B cell (primary cell): ENCODE data around the gene ST6GALNAC1. TPM values are rescaled to one million over a fixed set of nuclear protein-coding genes. Genes with fewer than 3 reads are reported as not detected.

ENCODE experiments used
- ATAC-seq: fragments of 200-7000 bp; cut with Tn5 transposase; one replicate; pipeline ENCODE4 v1.10.0; 2021; ENCODE audit warnings: low read depth, mild to moderate bottlenecking, moderate number of reproducible peaks, moderate library complexity
- CTCF ChIA-PET: fragments of 350-600 bp; sonication (Branson Sonifier 250); formaldehyde crosslinking; loops from one replicate; lab custom pipeline; 2021; ENCODE audit warnings: antibody characterized with exemption, inconsistent platforms; lab: Charles Lee
- POLR2A ChIA-PET: fragments of 350-600 bp; sonication (Branson Sonifier 250); formaldehyde crosslinking; loops from one replicate; lab custom pipeline; 2021; ENCODE audit warnings: antibody characterized with exemption; lab: Charles Lee
- DNase-seq: peaks from one replicate; pipeline ENCODE4 v3.0.0; 2013
- H2AFZ ChIP-seq: 2 replicates; pipeline ENCODE4 v1.6.1; 2012; ENCODE audit warnings: mild to moderate bottlenecking, low read depth, low read length; ENCODE audit not compliant: insufficient read depth, poor library complexity, severe bottlenecking
- H3K27ac ChIP-seq, 2 donors: 1 replicate in 1 of 2; 2 replicates in 1 of 2; pipeline ENCODE4 v1.5.1; 2012 to 2013; ENCODE audit warnings: low read length in 2 of 2, mild to moderate bottlenecking in 2 of 2, moderate library complexity in 1 of 2
- H3K27me3 ChIP-seq, 4 experiments: fragments of 200-600 bp in 1 of 4; sonication (generic) in 1 of 4; replicated peaks in 1 of 4; 1 replicate in 2 of 4; 2 replicates in 2 of 4; pipeline versions ENCODE4 v1.6.1 to v1.7.0; 2013 to 2016; ENCODE audit warnings: low read length in 3 of 4, mild to moderate bottlenecking in 2 of 4, mixed read lengths in 1 of 4, moderate library complexity in 1 of 4; ENCODE audit not compliant: insufficient read depth in 4 of 4, control insufficient read depth in 3 of 4; ENCODE audit errors: control extremely low read depth in 1 of 4
- H3K36me3 ChIP-seq, 2 experiments: replicated peaks in 1 of 2; 1 replicate in 1 of 2; 2 replicates in 1 of 2; pipeline versions ENCODE4 v1.6.1 to v1.7.1; 2013; ENCODE audit warnings: low read length in 1 of 2; ENCODE audit not compliant: insufficient read depth in 2 of 2, control insufficient read depth in 1 of 2; ENCODE audit errors: control extremely low read depth in 1 of 2, extremely low read depth in 1 of 2
- H3K4me1 ChIP-seq, 2 donors: fragments of 200-600 bp in 1 of 2; sonication (generic) in 1 of 2; 1 replicate in 1 of 2; 2 replicates in 1 of 2; pipeline versions ENCODE4 v1.5.1 to v1.6.1; 2013 to 2017; ENCODE audit warnings: low read length in 2 of 2; ENCODE audit not compliant: control insufficient read depth in 2 of 2, insufficient read depth in 2 of 2
- H3K4me2 ChIP-seq: replicated peaks from 2 replicates; pipeline ENCODE3; 2012; ENCODE audit warnings: mild to moderate bottlenecking, low read depth, low read length; ENCODE audit not compliant: poor library complexity, severe bottlenecking
- H3K4me3 ChIP-seq, 5 experiments: fragments of 200-600 bp in 1 of 5; sonication (generic) in 1 of 5; 1 replicate in 3 of 5; 2 replicates in 2 of 5; pipeline versions ENCODE4 v1.5.1 to v1.7.0; 2011 to 2016; ENCODE audit warnings: low read length in 4 of 5, mild to moderate bottlenecking in 4 of 5, low read depth in 2 of 5, control low read depth in 1 of 5, moderate library complexity in 1 of 5; ENCODE audit not compliant: insufficient read depth in 1 of 5; ENCODE audit errors: control extremely low read depth in 1 of 5, extremely low read depth in 1 of 5
- H3K79me2 ChIP-seq: fragments of 200-600 bp; sonication (generic); one replicate; pipeline ENCODE4 v1.6.0; 2016; ENCODE audit warnings: low read length; ENCODE audit not compliant: control insufficient read depth, insufficient read depth
- H3K9ac ChIP-seq: fragments of 200-600 bp; sonication (generic); 2 replicates; pipeline ENCODE4 v1.6.1; 2017; ENCODE audit warnings: mild to moderate bottlenecking, low read length, moderate library complexity
- H3K9me3 ChIP-seq, 3 donors: one replicate each; pipeline versions ENCODE4 v1.6.1 to v1.7.1; 2013; ENCODE audit warnings: low read length in 2 of 3; ENCODE audit not compliant: control insufficient read depth in 2 of 3, insufficient read depth in 1 of 3; ENCODE audit errors: control extremely low read depth in 1 of 3
- H4K20me1 ChIP-seq: 2 replicates; pipeline ENCODE4 v1.6.0; 2012; ENCODE audit warnings: mild to moderate bottlenecking, low read length; ENCODE audit not compliant: insufficient read depth, control insufficient read depth, poor library complexity, severe bottlenecking
- H3K27ac Mint-ChIP-seq: one replicate; pipeline ENCODE4 v1.8.0; 2021; ENCODE audit warnings: mixed read lengths
- H3K27me3 Mint-ChIP-seq: one replicate; pipeline ENCODE4 v1.8.0; 2021; ENCODE audit warnings: mixed read lengths
- H3K4me1 Mint-ChIP-seq: one replicate; pipeline ENCODE4 v1.8.0; 2021; ENCODE audit warnings: mixed read lengths
- H3K4me3 Mint-ChIP-seq: one replicate; pipeline ENCODE4 v1.8.0; 2021; ENCODE audit warnings: mixed read lengths
- H3K9me3 Mint-ChIP-seq: one replicate; pipeline ENCODE4 v1.8.0; 2022; ENCODE audit warnings: mixed read lengths; ENCODE audit not compliant: insufficient read depth
- CTCF ChIP-seq: fragments of 200-600 bp; IDR thresholded peaks from one replicate; pipeline ENCODE4 v1.8.0; 2022; ENCODE audit warnings: antibody characterized with exemption, mild to moderate bottlenecking
- EZH2 ChIP-seq: IDR thresholded peaks from 2 replicates; pipeline ENCODE4 v1.6.1; 2012; ENCODE audit warnings: borderline replicate concordance, low read depth, mild to moderate bottlenecking, moderate library complexity, low read length; ENCODE audit not compliant: insufficient read depth, poor library complexity, severe bottlenecking
- WGBS: methylation state at CpG from one replicate; pipeline ENCODE4 v1.1.5; 2013; ENCODE audit warnings: missing lambda C conversion rate; ENCODE audit not compliant: insufficient coverage; 5-methylcytosine and 5-hydroxymethylcytosine counted together
- intact Hi-C: fragments of 100-400 bp; cut with micrococcal nuclease; formaldehyde crosslinking; loops from one replicate; pipeline ENCODE4 v1.10.0; 2022
- polyA plus RNA-seq: library from polyadenylated mRNA; depleted of rRNA; stranded (reverse); fragments of >200 nt; gene quantifications from 2 replicates; pipeline ENCODE4 v1.2.3, GENCODE V29; 2012
- total RNA-seq, 2 donors: library from RNA; stranded (reverse); fragments of 120-200 nt in 1 of 2; gene quantifications; 1 replicate in 1 of 2; 2 replicates in 1 of 2; pipeline versions ENCODE4 v1.2.3 to v1.2.4, GENCODE V29; 2013 to 2022

The ST6GALNAC1 gene
- total and polyA plus RNA-seq, 2 donors (not counting 1 experiment from before 2014, with no cell fraction given), result not detected

- no peak overlapping the region for H3K27ac Mint-ChIP-seq
- no peaks in the 10 kb centered on the region for H3K4me1 Mint-ChIP-seq
- no peaks in the 10 kb centered on the region for H3K79me2 ChIP-seq
- TF ChIP-seq CTCF, result no peak
- no peak for TF ChIP-seq EZH2
- H3K4me3 ChIP-seq, result no peak overlapping the region
- H3K27me3 Mint-ChIP-seq, result peaks cover 40% of the 10 kb centered on the region
- no peaks in the 10 kb centered on the region for H3K4me1 ChIP-seq
- H3K9ac ChIP-seq, result no peak overlapping the region
- ATAC-seq, result no peak
- H3K9me3 Mint-ChIP-seq, result no peaks in the 10 kb centered on the region
- ChIA-PET POLR2A (interaction anchor here (0.6 kb wide), 1 partner anchor 59 kb away, joined by 3 read pairs; no protein-coding TSS in a partner anchor), CTCF (interaction anchor here (4.5 kb wide), 1 partner anchor 24 kb away, joined by 20 read pairs; no protein-coding TSS in a partner anchor)
- no peak overlapping the region for H2AFZ ChIP-seq
- 97% methylated on average over 9 of the region's 17 CpGs for whole genome bisulfite sequencing
- no peak for DNase-seq
- no peak overlapping the region for H3K4me3 Mint-ChIP-seq
- H3K27ac ChIP-seq, result no peak overlapping the region
- no peak overlapping the region for H3K4me2 ChIP-seq
- H4K20me1 ChIP-seq, result no peaks in the 10 kb centered on the region
- no peaks in the 10 kb centered on the region for H3K36me3 ChIP-seq
- intact Hi-C loops, result no loop called here
- peaks cover 0 to 3% (median 1%) of the 10 kb centered on the region in 4 experiments for H3K27me3 ChIP-seq
- no peaks in the 10 kb centered on the region for H3K9me3 ChIP-seq
Observed at GRCh38 chr17:76599694-76600460, 43.7 kb downstream of the ST6GALNAC1 start.

GRCh38 chr17:76598004-76598439, 45.5 kb downstream of the ST6GALNAC1 start:
- Mint-ChIP-seq H3K27ac (no peak overlapping the region), H3K4me1 (no peaks in the 10 kb centered on the region), H3K4me3 (no peak overlapping the region), H3K27me3 (peaks cover 51% of the 10 kb centered on the region), H3K9me3 (no peaks in the 10 kb centered on the region)
- no peak overlapping the region for H3K4me2 ChIP-seq
- no peaks in the 10 kb centered on the region for H3K79me2 ChIP-seq
- intact Hi-C loops, result no loop called here
- CTCF ChIA-PET, result interaction anchor here (0.6 to 4.5 kb wide), 3 partner anchors 26 to 268 kb away, joined by 3 to 20 read pairs (median 6); no protein-coding TSS in a partner anchor
- no peaks in the 10 kb centered on the region for H4K20me1 ChIP-seq
- H3K36me3 ChIP-seq, result no peaks in the 10 kb centered on the region
- no peak overlapping the region for H3K4me3 ChIP-seq
- ATAC-seq (no peak), DNase-seq (no peak)
- no peak overlapping the region for H3K27ac ChIP-seq
- POLR2A ChIA-PET, result no interaction called here
- 8% methylated on average over 2 of the region's 2 CpGs for WGBS
- no peaks in the 10 kb centered on the region for H3K9me3 ChIP-seq
- H2AFZ ChIP-seq, result no peak overlapping the region
- no peak overlapping the region for H3K9ac ChIP-seq
- no peaks in the 10 kb centered on the region for H3K4me1 ChIP-seq
- TF ChIP-seq CTCF (no peak), EZH2 (no peak)
- H3K27me3 ChIP-seq, result peaks cover 0 to 2% (median 0%) of the 10 kb centered on the region in 4 experiments
